ENCODE data around the gene CBLB. TPM values are rescaled to one million over a fixed set of nuclear protein-coding genes. Genes with fewer than 3 reads are reported as not detected.
A peak's percentile ranks its signal among the peaks of the same experiment; 100 is the strongest.

Gene CBLB
- total and polyA plus RNA-seq, 2 donors (not counting 1 experiment from before 2014, with no cell fraction given), result 26.9 to 28.5 TPM

- Histone ChIP-seq H3K4me1 (ENCODE audit: control insufficient read depth, extremely low read depth, insufficient read depth, low read length) (peaks cover 17% of the 10 kb centered on the region), H3K4me3 (replicated peaks in 1 of 4; ENCODE audit: control extremely low read depth in 1 of 4, insufficient read depth in 1 of 4, low read depth in 3 of 4, low read length in 4 of 4) (no peak overlapping the region), H3K36me3 (ENCODE audit: control insufficient read depth, insufficient read depth, low read length) (no peaks in the 10 kb centered on the region), H3K79me2 (ENCODE audit: control insufficient read depth, insufficient read depth, low read length) (peaks cover 5% of the 10 kb centered on the region), H4K20me1 (ENCODE audit: control insufficient read depth, extremely low read depth, insufficient read depth, low read length) (no peaks in the 10 kb centered on the region), H3K27me3 (ENCODE audit: control insufficient read depth, insufficient read depth, low read length) (no peaks in the 10 kb centered on the region), H3K27ac (ENCODE audit: insufficient read depth, low read length) (peak overlapping the region; percentile 49), H3K4me2 (ENCODE audit: extremely low read depth, insufficient read depth, low read length) (peak overlapping the region; percentile 55), H3K9ac (ENCODE audit: insufficient read depth, low read length) (no peak overlapping the region), H3K9me3 (ENCODE audit: control insufficient read depth, insufficient read depth, low read depth, low read length) (no peaks in the 10 kb centered on the region), H2AFZ (ENCODE audit: low read length) (no peak overlapping the region)
- TF ChIP-seq, protein P1, sequence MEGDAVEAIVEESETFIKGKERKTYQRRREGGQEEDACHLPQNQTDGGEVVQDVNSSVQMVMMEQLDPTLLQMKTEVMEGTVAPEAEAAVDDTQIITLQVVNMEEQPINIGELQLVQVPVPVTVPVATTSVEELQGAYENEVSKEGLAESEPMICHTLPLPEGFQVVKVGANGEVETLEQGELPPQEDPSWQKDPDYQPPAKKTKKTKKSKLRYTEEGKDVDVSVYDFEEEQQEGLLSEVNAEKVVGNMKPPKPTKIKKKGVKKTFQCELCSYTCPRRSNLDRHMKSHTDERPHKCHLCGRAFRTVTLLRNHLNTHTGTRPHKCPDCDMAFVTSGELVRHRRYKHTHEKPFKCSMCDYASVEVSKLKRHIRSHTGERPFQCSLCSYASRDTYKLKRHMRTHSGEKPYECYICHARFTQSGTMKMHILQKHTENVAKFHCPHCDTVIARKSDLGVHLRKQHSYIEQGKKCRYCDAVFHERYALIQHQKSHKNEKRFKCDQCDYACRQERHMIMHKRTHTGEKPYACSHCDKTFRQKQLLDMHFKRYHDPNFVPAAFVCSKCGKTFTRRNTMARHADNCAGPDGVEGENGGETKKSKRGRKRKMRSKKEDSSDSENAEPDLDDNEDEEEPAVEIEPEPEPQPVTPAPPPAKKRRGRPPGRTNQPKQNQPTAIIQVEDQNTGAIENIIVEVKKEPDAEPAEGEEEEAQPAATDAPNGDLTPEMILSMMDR (conservative IDR thresholded peaks at IDR 0.05 in 1 of 2, IDR thresholded peaks at IDR 0.05 in 1 of 2; ENCODE audit: low read depth in 1 of 2, low read length in 2 of 2), result no peak
- TF ChIP-seq EZH2 (IDR thresholded peaks at IDR 0.05; ENCODE audit: low read length, missing control alignments), result no peak
- peak; percentile 74 to 76 for DNase-seq (ENCODE audit: low read depth in 2 of 2)
Observed at GRCh38 chr3:105791131-105791530, 77.7 kb downstream of the CBLB start.

DNA sequence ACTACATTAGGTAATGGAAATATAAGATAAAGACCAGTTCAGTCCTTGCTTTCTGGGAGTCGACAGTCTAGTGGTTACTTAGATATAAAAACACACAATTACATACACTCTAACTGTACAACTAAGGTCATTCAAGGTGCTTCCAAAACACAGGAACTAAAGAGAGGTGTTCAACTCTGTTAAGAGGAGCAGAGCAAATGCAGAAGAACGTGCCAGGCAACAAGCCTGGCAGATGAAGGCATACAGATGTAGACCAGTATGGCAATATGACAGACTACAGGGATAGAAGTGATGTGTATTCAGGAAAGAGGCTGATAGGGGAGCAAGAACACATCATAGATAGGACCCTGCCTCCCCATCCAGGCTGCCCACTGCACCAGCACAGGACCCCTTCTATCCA lies 78.3 kb downstream of the CBLB start:
- no peaks in the 10 kb centered on the region for H3K36me3 ChIP-seq (ENCODE audit: control insufficient read depth, insufficient read depth, low read length)
- no peak overlapping the region for H3K27ac ChIP-seq (ENCODE audit: insufficient read depth, low read length)
- H3K79me2 ChIP-seq (ENCODE audit: control insufficient read depth, insufficient read depth, low read length), result peaks cover 5% of the 10 kb centered on the region
- no peak overlapping the region for H3K4me2 ChIP-seq (ENCODE audit: extremely low read depth, insufficient read depth, low read length)
- no peak overlapping the region for H3K9ac ChIP-seq (ENCODE audit: insufficient read depth, low read length)
- H3K9me3 ChIP-seq (ENCODE audit: control insufficient read depth, insufficient read depth, low read depth, low read length), result no peaks in the 10 kb centered on the region
- H2AFZ ChIP-seq (ENCODE audit: low read length), result no peak overlapping the region
- no peaks in the 10 kb centered on the region for H3K27me3 ChIP-seq (ENCODE audit: control insufficient read depth, insufficient read depth, low read length)
- peaks cover 17% of the 10 kb centered on the region for H3K4me1 ChIP-seq (ENCODE audit: control insufficient read depth, extremely low read depth, insufficient read depth, low read length)
- DNase-seq (ENCODE audit: low read depth in 2 of 2), result no peak
- H3K4me3 ChIP-seq (replicated peaks in 1 of 4; ENCODE audit: control extremely low read depth in 1 of 4, insufficient read depth in 1 of 4, low read depth in 3 of 4, low read length in 4 of 4), result no peak overlapping the region
- TF ChIP-seq, protein P1 (conservative IDR thresholded peaks at IDR 0.05 in 1 of 2, IDR thresholded peaks at IDR 0.05 in 1 of 2; ENCODE audit: low read depth in 1 of 2, low read length in 2 of 2), result no peak
- no peak for TF ChIP-seq EZH2 (IDR thresholded peaks at IDR 0.05; ENCODE audit: low read length, missing control alignments)
- no peaks in the 10 kb centered on the region for H4K20me1 ChIP-seq (ENCODE audit: control insufficient read depth, extremely low read depth, insufficient read depth, low read length)

- Histone ChIP-seq H3K4me2 (ENCODE audit: extremely low read depth, insufficient read depth, low read length) (no peak overlapping the region), H2AFZ (ENCODE audit: low read length) (no peak overlapping the region), H3K9ac (ENCODE audit: insufficient read depth, low read length) (no peak overlapping the region), H3K27me3 (ENCODE audit: control insufficient read depth, insufficient read depth, low read length) (no peaks in the 10 kb centered on the region), H3K27ac (ENCODE audit: insufficient read depth, low read length) (no peak overlapping the region), H3K4me3 (replicated peaks in 1 of 4; ENCODE audit: control extremely low read depth in 1 of 4, insufficient read depth in 1 of 4, low read depth in 3 of 4, low read length in 4 of 4) (no peak overlapping the region), H3K79me2 (ENCODE audit: control insufficient read depth, insufficient read depth, low read length) (peaks cover 4% of the 10 kb centered on the region), H3K36me3 (ENCODE audit: control insufficient read depth, insufficient read depth, low read length) (no peaks in the 10 kb centered on the region), H4K20me1 (ENCODE audit: control insufficient read depth, extremely low read depth, insufficient read depth, low read length) (no peaks in the 10 kb centered on the region), H3K4me1 (ENCODE audit: control insufficient read depth, extremely low read depth, insufficient read depth, low read length) (peaks cover 17% of the 10 kb centered on the region), H3K9me3 (ENCODE audit: control insufficient read depth, insufficient read depth, low read depth, low read length) (no peaks in the 10 kb centered on the region)
- no peak for TF ChIP-seq EZH2 (IDR thresholded peaks at IDR 0.05; ENCODE audit: low read length, missing control alignments)
- peak in 1 of 2 donors; percentile 53 for DNase-seq (ENCODE audit: low read depth in 2 of 2)
Observed at GRCh38 chr3:105788593-105788992, 80.2 kb downstream of the CBLB start.
